Measurements from ENCODE around the gene WDR82.

Gene WDR82

GRCh38 chr3:52286777-52287110 lies 8.3 kb upstream of the WDR82 start:
- DNase-seq = no peak

DNA sequence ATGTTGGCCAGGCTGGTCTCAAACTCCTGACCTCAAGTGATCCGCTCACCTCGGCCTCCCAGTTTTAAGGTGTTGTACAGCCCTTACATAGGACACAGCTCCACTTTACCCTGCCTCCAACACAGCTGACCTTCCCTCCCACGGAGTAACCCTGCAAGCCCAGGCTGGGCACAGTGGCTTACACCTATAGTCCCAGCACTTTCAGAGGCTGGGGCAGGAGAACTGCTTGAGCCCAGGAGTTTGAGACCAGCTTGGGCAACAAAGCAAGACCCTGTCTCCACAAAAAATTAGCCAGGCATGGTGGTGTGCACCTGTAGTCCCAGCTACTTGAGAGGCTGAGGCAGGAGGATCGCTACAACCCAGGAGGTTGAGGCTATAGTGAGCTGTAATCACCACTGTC lies 5.6 kb upstream of the WDR82 start:
- DNase-seq = peak; percentile 16

GRCh38 chr3:52283306-52283705 lies 4.9 kb upstream of the WDR82 start:
- DNase-seq = no peak

DNA sequence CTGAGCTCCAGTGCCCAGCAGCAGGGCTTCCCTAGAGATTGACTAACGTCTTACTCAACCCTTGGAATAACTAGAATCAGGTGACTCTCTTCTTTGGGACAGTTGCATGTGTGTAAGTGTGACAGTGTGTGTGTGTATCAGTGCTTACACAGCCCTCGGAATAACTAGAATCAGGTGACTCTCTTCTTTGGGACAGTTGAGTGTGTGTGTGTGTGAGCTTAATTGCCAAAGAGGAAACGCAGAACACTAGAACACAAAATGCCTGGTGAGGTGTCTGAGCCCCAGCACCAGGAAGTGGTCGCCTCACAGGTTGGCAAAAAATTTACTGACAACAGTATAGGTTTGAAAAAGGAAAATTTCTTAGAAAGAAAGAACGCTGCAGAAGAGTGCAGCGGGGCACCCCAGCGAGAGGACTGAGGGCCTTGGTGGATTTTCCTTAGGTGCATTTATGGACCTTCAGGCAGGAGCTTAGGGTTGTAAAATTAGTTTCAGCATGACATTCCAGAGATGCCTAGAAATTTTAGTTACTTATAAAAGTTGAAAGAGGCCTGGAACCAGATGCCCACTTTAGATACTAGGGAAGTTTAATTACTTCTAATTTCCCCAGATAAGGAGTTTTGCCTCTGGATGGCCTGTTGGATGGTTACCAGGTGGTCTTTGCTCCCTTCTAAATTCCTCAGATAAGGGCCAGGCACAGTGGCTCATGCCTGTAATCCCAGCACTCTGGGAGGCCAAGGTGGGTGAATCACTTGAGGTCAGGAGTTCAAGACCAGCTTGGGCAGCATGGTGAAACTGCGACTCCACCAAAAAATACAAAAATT lies 3.7 kb upstream of the WDR82 start:
- peak; percentile 39 for DNase-seq

DNA sequence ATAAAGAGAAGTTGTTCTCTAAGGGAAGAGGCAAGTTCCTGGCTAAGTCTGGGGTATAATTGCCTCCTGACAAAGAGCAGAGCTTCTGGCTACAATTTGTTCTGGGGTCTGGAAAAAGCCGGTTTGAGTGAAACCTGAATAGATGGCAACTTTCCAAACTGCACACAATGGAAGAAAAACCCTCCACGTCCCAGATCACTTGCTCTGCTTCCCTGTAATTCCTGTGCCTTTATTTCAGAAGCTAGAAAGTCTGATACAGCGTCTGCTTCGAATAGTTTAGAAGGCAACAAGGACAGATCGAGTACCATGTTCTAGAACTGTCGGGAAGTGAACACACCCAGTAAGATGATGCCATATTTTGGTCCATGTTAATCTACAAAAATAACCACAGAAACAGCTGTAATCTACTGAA lies 1.6 kb upstream of the WDR82 start:
- DNase-seq = no peak

DNA sequence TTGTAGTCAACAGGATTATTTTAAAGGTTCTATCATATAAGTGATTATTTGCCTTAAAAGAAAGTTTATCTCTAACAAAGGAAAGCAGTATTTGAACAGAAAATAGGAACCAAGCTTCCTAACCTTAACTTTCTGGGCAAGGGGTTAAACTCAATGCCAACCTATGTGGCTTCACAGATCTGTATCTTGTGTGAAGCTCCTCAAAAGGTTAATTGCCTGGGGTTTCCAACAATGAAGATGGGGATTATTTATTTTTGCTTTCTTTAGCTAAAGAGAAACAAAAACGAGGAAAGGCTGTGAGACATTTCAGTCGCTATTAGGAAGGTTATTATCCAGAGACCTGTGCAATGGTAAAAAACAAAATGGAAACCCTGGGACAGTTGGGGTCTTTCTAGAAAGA lies 1.1 kb upstream of the WDR82 start:
- DNase-seq = no peak

GRCh38 chr3:52277972-52278509 lies 408 bp downstream of the WDR82 start:
- DNase-seq = no peak

DNA sequence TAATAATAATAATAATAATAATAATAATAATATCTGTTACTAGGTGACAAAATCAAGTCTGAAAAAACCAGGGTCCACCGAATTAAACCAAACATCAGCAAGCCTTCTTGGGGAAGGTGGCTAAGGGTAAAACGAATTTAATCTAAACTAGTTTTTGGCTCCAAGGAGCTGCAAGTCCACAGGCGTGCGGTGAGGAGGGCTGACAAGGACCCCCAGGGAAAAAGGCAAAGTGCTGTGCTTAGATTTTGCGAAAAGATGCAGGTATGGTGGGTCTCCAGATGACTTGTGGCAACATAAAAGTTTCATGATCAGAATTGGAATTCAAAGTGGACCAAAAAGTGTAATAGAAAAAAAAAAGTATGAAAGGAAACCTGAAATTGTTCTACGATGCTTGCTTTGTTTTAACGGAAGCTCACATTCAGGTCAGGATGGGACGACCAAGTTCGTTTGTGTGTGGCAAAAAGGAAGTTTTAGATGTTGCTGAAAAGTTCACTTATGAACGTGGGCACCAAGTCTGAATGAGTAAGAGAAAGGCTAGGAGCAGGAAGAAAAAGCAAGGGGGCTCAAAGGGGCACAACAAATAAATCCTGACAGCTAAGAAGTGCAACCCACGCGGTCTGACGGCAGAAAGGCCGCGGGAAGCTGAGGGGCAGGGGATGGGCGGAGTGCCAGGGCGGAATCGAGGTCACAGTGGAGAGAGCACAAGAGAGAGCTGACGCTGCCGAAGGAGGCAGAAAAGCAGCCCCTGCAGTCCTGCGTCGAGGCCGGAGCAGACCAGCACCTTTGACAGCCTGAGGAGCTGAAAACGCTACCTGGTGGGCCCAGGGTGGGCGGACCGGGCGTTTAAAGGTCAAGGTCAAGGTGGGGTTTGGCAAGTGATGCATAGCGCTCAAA lies 1.1 kb downstream of the WDR82 start:
- DNase-seq = peak; percentile 73

- DNase-seq = peak; percentile 18
Observed at GRCh38 chr3:52274781-52275180, 3.7 kb downstream of the WDR82 start.

DNA sequence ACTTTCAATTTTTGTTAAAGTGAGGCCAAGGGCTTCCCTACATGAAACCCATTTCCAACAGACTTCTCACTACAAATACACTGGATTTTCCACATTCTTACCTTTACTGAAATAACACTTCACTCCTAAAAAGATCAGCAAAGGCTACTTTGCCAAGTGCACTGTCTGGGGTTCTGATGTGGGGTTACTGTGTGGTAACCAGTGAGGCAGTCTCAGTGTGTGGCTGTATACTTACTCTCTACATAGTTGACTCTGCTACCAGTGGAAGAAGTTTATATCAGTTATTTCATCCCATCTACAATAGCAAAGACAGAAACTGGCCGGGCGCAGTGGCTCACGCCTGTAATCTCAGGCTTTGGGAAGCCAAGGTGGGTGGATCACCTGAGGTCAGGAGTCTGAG lies 5.6 kb downstream of the WDR82 start:
- DNase-seq = peak; percentile 26

- DNase-seq = peak; percentile 19
Observed at GRCh38 chr3:52272172-52272571, 6.3 kb downstream of the WDR82 start.

- DNase-seq = peak; percentile 23
Observed at GRCh38 chr3:52270252-52270754, 8.1 kb downstream of the WDR82 start.

GRCh38 chr3:52269776-52270175 lies 8.7 kb downstream of the WDR82 start:
- no peak for DNase-seq

GRCh38 chr3:52268036-52268435 lies 10.4 kb downstream of the WDR82 start:
- DNase-seq = peak; percentile 69

GRCh38 chr3:52265387-52265786 lies 13.1 kb downstream of the WDR82 start:
- DNase-seq = no peak

DNA sequence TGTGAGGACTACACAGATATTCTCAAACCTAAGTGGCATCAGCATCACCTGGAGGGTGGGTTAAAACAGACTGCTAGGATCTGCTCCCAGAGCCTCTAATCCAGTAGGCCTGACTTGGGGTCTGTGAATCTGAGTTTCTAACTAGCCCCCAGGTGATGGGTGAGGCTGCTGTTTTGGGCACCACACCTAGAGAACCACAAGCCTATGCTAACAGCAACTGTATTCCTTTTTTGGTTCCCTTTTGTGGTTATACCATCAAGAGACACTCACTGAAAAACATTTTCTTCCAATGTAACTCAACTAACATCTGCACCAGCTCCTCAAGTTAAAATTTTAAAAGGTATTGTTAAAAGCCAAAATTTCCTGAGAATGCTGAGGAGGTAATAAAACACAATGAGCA lies 16.0 kb downstream of the WDR82 start:
- no peak for DNase-seq

- no peak for DNase-seq
Observed at GRCh38 chr3:52259448-52259847, 19.0 kb downstream of the WDR82 start.

GRCh38 chr3:52259035-52259434 lies 19.4 kb downstream of the WDR82 start:
- DNase-seq = no peak

DNA sequence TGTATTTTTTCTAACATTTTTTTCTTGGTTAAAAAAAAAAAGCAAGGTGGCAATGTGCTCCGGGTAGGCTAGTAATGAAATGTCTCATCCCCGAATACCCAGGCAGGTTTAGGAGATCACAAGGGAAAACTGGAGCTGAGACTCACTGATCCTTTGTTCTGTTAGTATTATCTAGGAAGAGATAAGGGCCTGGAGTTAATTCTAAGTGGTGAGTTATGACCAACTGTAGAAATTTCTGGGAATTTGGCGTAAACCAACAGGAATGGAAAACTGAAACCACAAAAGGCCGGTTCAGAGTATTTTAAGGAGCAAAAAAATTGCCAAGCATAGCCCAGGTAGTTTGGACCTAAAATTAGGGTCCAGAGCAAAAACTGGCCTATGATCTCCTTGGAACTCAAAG lies 20.5 kb downstream of the WDR82 start:
- no peak for DNase-seq

DNA sequence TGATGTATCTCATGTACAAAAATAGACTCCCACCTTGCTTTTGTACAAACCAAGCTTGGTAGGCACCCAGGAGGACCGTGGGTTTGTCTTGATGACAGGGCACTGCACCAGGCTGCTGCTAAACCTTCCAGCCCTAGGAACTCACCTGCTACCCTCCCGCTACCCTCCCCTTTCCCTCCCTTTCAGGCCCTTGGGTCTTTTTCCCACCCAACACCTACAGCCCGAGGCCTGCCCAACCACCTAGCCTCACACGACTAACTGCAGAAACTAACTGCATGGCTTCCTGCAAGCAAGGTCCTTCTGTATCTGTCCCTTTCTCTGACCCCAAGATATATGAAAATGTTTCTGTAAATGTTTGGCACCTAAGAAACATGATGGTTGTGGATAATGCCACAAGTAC lies 21.8 kb downstream of the WDR82 start:
- DNase-seq = no peak

- no peak for DNase-seq
Observed at GRCh38 chr3:52256159-52256558, 22.3 kb downstream of the WDR82 start.

- DNase-seq = peak; percentile 16
Observed at GRCh38 chr3:52254608-52255007, 23.8 kb downstream of the WDR82 start.
